ENCODE measurements around the gene NUAK2.

DNA sequence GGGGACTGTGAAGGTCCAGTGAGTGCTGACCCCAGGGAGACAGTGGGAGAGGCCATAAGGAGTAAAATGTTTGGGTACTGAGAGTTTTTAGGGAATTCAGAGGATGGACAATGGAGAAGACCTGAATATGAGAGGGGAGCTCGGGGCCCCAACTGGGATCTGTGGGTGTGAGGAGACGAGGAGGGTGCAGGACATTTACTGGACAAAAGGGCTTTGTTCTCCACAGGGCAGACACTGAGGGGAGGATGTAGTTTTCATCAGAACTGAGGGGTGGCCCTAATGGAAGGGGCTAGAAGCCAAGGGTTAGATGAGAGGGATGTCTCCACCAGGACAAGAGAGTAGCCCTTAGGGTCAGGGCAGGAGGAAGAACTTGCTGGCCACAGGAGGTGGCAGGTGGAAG, 63.8 kb downstream of the NUAK2 start:
- TF ChIP-seq, protein P1, sequence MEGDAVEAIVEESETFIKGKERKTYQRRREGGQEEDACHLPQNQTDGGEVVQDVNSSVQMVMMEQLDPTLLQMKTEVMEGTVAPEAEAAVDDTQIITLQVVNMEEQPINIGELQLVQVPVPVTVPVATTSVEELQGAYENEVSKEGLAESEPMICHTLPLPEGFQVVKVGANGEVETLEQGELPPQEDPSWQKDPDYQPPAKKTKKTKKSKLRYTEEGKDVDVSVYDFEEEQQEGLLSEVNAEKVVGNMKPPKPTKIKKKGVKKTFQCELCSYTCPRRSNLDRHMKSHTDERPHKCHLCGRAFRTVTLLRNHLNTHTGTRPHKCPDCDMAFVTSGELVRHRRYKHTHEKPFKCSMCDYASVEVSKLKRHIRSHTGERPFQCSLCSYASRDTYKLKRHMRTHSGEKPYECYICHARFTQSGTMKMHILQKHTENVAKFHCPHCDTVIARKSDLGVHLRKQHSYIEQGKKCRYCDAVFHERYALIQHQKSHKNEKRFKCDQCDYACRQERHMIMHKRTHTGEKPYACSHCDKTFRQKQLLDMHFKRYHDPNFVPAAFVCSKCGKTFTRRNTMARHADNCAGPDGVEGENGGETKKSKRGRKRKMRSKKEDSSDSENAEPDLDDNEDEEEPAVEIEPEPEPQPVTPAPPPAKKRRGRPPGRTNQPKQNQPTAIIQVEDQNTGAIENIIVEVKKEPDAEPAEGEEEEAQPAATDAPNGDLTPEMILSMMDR (IDR thresholded peaks at IDR 0.05), result no peak
- TF ChIP-seq POLR2A (IDR thresholded peaks at IDR 0.05), result no peak
- TF ChIP-seq POLR2AphosphoS5 (IDR thresholded peaks at IDR 0.05; ENCODE audit: insufficient read depth in 1 of 2, low read depth in 1 of 2), result no peak
